C4-2B (cell line): ENCODE measurements around the gene TBCB.

Experiments used
- H3K27ac ChIP-seq: fragments of 450-650 bp; 2 replicates; pipeline ENCODE4 v1.5.1; 2017
- ZFX ChIP-seq: fragments of 450-650 bp; IDR thresholded peaks from 2 replicates; pipeline ENCODE4 v1.6.1; 2017
- TF ChIP-seq, protein P1 (sequence below): fragments of 450-650 bp; conservative IDR thresholded peaks from 2 replicates; pipeline ENCODE4 v1.5.1; 2017; ENCODE audit warnings: mild to moderate bottlenecking

TBCB gene

GRCh38 chr19:36093146-36093662 is 22.1 kb upstream of the TBCB start:
- no peak for TF ChIP-seq ZFX
- TF ChIP-seq, protein P1, sequence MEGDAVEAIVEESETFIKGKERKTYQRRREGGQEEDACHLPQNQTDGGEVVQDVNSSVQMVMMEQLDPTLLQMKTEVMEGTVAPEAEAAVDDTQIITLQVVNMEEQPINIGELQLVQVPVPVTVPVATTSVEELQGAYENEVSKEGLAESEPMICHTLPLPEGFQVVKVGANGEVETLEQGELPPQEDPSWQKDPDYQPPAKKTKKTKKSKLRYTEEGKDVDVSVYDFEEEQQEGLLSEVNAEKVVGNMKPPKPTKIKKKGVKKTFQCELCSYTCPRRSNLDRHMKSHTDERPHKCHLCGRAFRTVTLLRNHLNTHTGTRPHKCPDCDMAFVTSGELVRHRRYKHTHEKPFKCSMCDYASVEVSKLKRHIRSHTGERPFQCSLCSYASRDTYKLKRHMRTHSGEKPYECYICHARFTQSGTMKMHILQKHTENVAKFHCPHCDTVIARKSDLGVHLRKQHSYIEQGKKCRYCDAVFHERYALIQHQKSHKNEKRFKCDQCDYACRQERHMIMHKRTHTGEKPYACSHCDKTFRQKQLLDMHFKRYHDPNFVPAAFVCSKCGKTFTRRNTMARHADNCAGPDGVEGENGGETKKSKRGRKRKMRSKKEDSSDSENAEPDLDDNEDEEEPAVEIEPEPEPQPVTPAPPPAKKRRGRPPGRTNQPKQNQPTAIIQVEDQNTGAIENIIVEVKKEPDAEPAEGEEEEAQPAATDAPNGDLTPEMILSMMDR = no peak

DNA sequence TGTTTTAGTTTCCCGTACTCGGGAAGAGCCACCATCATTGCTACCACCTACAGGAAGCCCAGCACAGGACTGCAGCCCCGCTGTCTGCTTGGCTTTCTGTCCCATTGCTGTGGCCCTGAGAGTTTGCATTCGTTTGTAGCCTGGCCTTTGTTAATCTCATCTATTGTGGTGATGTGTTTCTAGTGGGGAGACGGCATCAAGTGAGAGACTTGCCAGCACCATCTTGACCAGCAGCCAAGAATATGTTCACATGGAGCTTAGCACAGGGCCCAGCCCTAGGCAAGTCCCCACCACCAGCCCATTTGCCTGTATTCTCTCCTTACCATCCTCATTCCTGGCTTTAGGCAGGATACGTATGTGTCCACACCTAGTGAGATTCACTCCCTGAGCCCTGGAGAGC is 21.6 kb upstream of the TBCB start:
- no peak for TF ChIP-seq ZFX
- TF ChIP-seq, protein P1 = no peak
- H3K27ac ChIP-seq = no peak overlapping the region

More at GRCh38 chr19:36093146-36093662, 22.1 kb upstream of the TBCB start:
- H3K27ac ChIP-seq = no peak overlapping the region

DNA sequence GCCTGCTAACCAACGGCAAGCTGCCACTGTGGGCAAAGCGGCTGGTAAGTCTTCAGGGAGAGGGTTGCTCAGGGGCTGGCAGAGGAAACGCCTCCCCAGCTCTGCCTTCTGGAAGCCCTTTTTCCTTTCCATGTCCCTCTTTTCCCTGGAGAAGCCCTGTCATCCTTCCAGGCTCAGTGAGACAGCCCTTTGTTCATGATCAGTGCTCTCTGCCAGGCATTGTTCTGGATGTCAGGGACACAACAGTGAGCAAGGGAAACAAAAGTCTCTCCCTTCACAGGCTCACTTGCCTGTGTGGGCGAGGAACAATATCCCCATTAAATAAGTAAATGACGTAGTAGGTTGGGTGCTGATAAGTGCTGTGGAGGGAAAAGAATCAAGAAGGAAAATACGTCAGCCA is 18.2 kb upstream of the TBCB start:
- no peak overlapping the region for H3K27ac ChIP-seq
- TF ChIP-seq ZFX = no peak
- TF ChIP-seq, protein P1 = no peak

GRCh38 chr19:36099166-36099785 is 16.0 kb upstream of the TBCB start:
- H3K27ac ChIP-seq = no peak overlapping the region
- no peak for TF ChIP-seq ZFX
- TF ChIP-seq, protein P1 = no peak

DNA sequence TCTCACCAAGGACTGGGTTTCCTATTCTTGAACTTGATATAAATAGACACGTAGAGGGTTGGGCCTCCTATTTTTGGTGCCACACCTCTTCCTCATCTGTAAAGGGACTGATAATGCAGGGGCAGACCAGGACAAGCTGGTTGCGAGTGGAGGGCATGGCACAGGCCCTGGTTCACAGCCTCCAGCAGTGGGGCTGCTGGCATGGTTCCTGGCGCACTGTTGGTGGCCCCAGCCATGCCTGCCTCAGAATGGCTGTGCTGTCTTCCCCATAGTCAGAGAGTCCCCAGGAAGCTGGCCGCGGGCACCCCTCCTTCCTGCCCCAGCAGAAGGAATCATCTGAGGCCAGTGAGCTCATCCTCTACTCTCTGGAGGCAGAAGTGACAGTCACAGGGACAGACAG is 14.8 kb upstream of the TBCB start:
- TF ChIP-seq, protein P1 = no peak
- no peak for TF ChIP-seq ZFX
- no peak overlapping the region for H3K27ac ChIP-seq

GRCh38 chr19:36101550-36102327 is 13.5 kb upstream of the TBCB start:
- TF ChIP-seq ZFX = no peak
- TF ChIP-seq, protein P1 = no peak
- no peak overlapping the region for H3K27ac ChIP-seq

DNA sequence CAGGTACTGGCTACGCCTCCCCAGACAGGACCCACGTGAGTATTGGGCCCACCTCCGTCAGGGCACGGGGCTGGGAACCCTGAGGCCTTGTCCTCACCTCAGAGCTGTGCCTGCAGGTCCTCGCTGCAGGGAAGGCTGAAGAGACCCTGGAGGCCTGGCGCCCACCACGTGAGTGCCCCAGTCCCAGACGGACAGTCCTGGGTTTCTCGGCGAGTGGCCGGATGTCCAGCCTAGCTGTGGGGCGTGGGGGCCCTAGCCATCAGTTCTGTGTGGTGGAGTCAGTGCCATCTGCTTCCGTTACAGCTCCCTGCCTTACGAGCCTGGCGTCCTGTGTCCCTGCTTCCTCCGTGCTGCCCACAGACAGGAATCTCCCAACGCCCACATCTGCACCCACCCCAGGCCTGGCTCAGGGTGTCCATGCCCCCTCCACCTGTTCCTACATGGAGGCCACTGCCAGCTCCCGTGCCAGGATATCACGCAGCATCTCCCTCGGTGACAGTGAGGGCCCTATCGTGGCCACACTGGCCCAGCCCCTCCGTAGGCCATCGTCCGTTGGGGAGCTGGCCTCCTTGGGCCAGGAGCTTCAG is 12.1 kb upstream of the TBCB start:
- no peak overlapping the region for H3K27ac ChIP-seq
- TF ChIP-seq, protein P1 = no peak
- TF ChIP-seq ZFX = no peak
